ENCODE measurements around the gene TMEM256. TPM values are rescaled to one million over a fixed set of nuclear protein-coding genes. Genes with fewer than 3 reads are reported as not detected.
A peak's percentile ranks its signal among the peaks of the same experiment; 100 is the strongest.

TMEM256 gene
- total and polyA plus RNA-seq, 7 experiments from 2014 or later, result 31.5 to 64.9 (median 48.2) TPM

DNA sequence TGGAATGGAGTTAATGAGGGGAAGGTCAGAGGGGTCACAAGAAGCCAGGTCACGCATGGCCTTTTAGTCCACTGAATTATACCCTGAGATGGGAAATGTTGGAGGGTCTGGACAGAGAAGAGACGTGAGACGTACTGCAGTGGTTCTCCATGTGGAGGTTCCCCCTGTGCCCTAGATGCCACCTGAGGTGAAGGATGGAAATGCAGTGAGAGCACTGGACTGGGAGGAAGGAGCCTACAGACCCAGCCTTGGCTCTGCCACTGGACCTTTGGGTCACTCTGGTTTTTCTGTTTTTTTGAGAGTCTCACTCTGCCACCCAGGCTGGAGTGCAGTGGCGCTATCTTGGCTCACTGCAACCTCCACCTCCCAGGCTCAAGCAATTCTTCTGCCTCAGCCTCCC, 7.8 kb downstream of the TMEM256 start:
- intact Hi-C loops (cut with micrococcal nuclease), result no loop called here
- Histone ChIP-seq H3K4me3 (ENCODE audit: low read length) (no peak overlapping the region), H3K9me3 (ENCODE audit: control insufficient read depth in 2 of 3, low read length in 3 of 3) (no peaks in the 10 kb centered on the region), H3K4me1 (ENCODE audit: control insufficient read depth in 2 of 2, insufficient read depth in 2 of 2, low read length in 2 of 2) (peaks cover 7 to 16% of the 10 kb centered on the region in 2 donors), H3K27ac (ENCODE audit: low read depth, low read length) (no peak overlapping the region), H3K36me3 (ENCODE audit: control insufficient read depth in 2 of 3, insufficient read depth in 3 of 3, low read length in 3 of 3) (peaks cover 0 to 17% (median 3%) of the 10 kb centered on the region in 3 experiments), H3K27me3 (ENCODE audit: control insufficient read depth in 2 of 2, insufficient read depth in 2 of 2, low read length in 2 of 2) (no peaks in the 10 kb centered on the region)
- H3K9me3 Mint-ChIP-seq, result no peaks in the 10 kb centered on the region
- ATAC-seq (no peak), DNase-seq (no peak)
- H3K4me1 Mint-ChIP-seq, result peaks cover 20 to 33% (median 24%) of the 10 kb centered on the region in 7 donors
- peaks cover 0 to 14% (median 6%) of the 10 kb centered on the region in 5 donors for H3K36me3 Mint-ChIP-seq
- POLR2A ChIA-PET, result interaction anchor here (2.2 to 5.9 kb wide), 2 partner anchors 7 to 12 kb away, joined by 17 to 38 read pairs; partner anchors contain the start of gene TMEM256
- CTCF ChIA-PET, result interaction anchor here (0.6 kb wide), 1 partner anchor 79 kb away, joined by 7 read pairs; no protein-coding TSS in a partner anchor
- H3K27me3 Mint-ChIP-seq, result no peaks in the 10 kb centered on the region
- peak overlapping the region in 1 of 9 donors; percentile 9 for H3K27ac Mint-ChIP-seq
- H3K4me3 Mint-ChIP-seq, result peak overlapping the region in 6 of 10 donors; percentile 1 to 64 (median 22)

DNA sequence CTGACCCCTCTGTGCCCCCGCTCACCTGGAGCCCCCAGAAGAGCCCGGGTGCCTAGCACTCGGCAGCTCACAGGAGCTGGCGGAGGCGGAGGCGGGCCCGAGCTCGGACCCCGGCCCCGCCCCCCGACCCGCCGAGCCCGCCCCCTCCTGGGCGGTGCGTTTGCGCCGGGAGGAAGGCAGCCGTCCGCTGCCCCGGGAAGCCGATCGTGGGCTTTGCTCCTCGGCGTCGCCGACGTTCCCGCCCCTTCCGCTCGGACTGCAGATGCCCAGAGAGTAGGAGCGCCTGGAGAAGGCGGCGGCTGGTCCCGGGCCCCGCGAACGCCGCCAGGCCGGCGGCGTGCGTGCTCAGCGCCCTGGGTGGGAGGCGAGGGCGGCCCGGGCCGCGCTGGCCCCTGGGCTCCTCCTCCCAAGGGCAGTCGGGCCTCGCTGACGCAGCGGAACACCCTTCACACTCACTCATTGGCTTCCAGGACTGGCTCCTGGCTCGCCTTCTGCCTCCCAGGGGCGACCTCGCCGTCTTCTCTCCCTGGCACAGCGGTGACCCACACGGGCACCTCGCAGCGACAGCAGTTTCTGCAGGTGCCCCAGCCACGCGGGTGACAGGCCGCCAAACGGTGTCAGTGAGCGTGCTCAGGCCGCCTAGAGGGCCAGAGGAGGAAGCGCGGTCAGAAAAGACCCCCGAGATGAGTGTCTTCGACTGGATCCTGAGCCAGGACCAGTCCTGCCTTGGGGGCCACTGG, 9.3 kb downstream of the TMEM256 start, which contains the start of gene PLSCR3:
Gene PLSCR3, minus strand, starts transcription at position 74 of the 740 bp plus-strand sequence. CDS start 415 bp downstream, outside the sequence.
- Histone ChIP-seq H3K9me3 (ENCODE audit: control insufficient read depth in 2 of 3, low read length in 3 of 3) (no peaks in the 10 kb centered on the region), H3K27ac (ENCODE audit: low read depth, low read length) (peak within 1 kb of the TSS; percentile 87), H3K27me3 (ENCODE audit: control insufficient read depth in 2 of 2, insufficient read depth in 2 of 2, low read length in 2 of 2) (no peaks in the 10 kb centered on the region), H3K4me1 (ENCODE audit: control insufficient read depth in 2 of 2, insufficient read depth in 2 of 2, low read length in 2 of 2) (peaks cover 7 to 25% of the 10 kb centered on the region in 2 donors), H3K4me3 (ENCODE audit: low read length) (peak within 1 kb of the TSS; percentile 94), H3K36me3 (ENCODE audit: control insufficient read depth in 2 of 3, insufficient read depth in 3 of 3, low read length in 3 of 3) (peaks cover 8 to 32% (median 11%) of the 10 kb centered on the region in 3 experiments)
- Mint-ChIP-seq H3K9me3 (no peaks in the 10 kb centered on the region), H3K4me1 (peaks cover 25 to 46% (median 27%) of the 10 kb centered on the region in 7 donors), H3K4me3 (peak within 1 kb of the TSS; percentile 93 to 97 (median 95)), H3K27me3 (no peaks in the 10 kb centered on the region), H3K27ac (peak within 1 kb of the TSS; percentile 85 to 97 (median 92)), H3K36me3 (peaks cover 0 to 19% (median 15%) of the 10 kb centered on the region in 5 donors)
- ChIA-PET CTCF (interaction anchor here (0.6 to 2.2 kb wide), 5 partner anchors 10 to 730 kb away, joined by 3 to 7 read pairs (median 4); partner anchors contain the start of genes ACAP1 and TMEM95), POLR2A (interaction anchor here (0.6 to 5.9 kb wide), 11 partner anchors 9 to 85 kb away, joined by 3 to 38 read pairs (median 3); partner anchors contain the start of genes TMEM102 and TMEM256)
- ATAC-seq (peak; percentile 94), DNase-seq (peak; percentile 68 to 91 (median 82))
- intact Hi-C loops (cut with micrococcal nuclease), result loop anchor here (1.0 to 5.0 kb wide), 6 partner anchors 10 to 90 kb away; partner anchors contain the start of genes TMEM256 (in 2 of the 2), POLR2A (in 1 of the 2) and TMEM102 (in 1 of the 2)

DNA sequence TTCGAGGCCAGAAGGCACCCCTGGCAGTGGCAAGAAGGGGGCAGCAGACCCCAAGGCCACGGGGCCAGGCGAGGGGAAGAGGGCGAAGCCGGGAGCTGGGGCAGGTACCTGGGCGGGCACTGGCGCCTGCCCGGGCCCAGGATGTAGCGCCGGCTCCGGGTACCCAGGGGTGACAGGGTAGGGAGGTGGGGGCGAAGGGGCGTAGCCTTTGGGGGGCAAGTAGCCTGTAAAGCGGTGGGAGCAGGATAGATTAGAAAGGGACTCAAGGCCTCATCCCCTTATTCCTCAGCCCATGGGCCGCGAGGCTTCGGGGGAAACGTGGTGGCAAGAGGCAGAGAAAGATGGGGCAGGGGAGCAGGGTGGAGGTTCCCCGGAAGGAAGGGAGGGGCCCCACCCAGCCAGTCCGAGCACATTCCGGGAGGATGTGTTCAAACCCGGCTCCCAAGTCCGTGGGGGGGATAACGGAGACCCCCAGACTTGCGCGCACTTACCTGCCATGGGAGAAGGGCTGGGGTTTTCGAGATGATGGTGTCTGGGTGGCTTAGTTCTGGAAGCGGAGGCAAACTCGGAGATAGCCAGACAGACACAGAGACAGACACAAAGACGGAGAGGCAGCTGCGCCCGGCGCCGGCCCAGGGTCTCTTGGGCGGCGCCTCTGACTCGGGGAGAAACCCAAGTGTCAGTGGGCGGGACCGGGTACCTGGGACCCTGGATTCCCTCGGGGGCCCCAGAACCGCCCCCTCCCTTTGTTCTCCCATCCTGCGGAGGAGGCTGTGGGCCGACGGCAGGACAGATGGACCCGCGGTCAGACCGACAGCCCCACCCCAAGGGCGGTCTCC, 10.1 kb downstream of the TMEM256 start:
- Histone ChIP-seq H3K4me3 (ENCODE audit: low read length) (peak overlapping the region; percentile 94), H3K27ac (ENCODE audit: low read depth, low read length) (peak overlapping the region; percentile 87), H3K9me3 (ENCODE audit: control insufficient read depth in 2 of 3, low read length in 3 of 3) (no peaks in the 10 kb centered on the region), H3K4me1 (ENCODE audit: control insufficient read depth in 2 of 2, insufficient read depth in 2 of 2, low read length in 2 of 2) (peaks cover 7 to 25% of the 10 kb centered on the region in 2 donors), H3K36me3 (ENCODE audit: control insufficient read depth in 2 of 3, insufficient read depth in 3 of 3, low read length in 3 of 3) (peaks cover 8 to 40% (median 16%) of the 10 kb centered on the region in 3 experiments), H3K27me3 (ENCODE audit: control insufficient read depth in 2 of 2, insufficient read depth in 2 of 2, low read length in 2 of 2) (no peaks in the 10 kb centered on the region)
- ATAC-seq (peak; percentile 77), DNase-seq (peak in 7 of 9 donors; percentile 49 to 78 (median 72))
- H3K27ac Mint-ChIP-seq, result peak overlapping the region; percentile 83 to 97 (median 90)
- CTCF ChIA-PET, result interaction anchor here (0.6 to 2.2 kb wide), 5 partner anchors 10 to 167 kb away, joined by 3 to 7 read pairs (median 3); partner anchors contain the start of genes ACAP1 and TMEM95
- POLR2A ChIA-PET, result interaction anchor here (0.5 to 5.9 kb wide), 14 partner anchors 8 to 767 kb away, joined by 3 to 38 read pairs (median 4); partner anchors contain the start of genes POLR2A, TMEM102 and TMEM256
- peak overlapping the region; percentile 89 to 97 (median 95) for H3K4me3 Mint-ChIP-seq
- no peaks in the 10 kb centered on the region for H3K27me3 Mint-ChIP-seq
- H3K4me1 Mint-ChIP-seq, result peaks cover 25 to 48% (median 28%) of the 10 kb centered on the region in 7 donors
- peaks cover 0 to 25% (median 19%) of the 10 kb centered on the region in 5 donors for H3K36me3 Mint-ChIP-seq
- intact Hi-C loops (cut with micrococcal nuclease), result loop anchor here (1.0 to 5.0 kb wide), 6 partner anchors 10 to 91 kb away; partner anchors contain the start of genes TMEM256 (in 2 of the 2), POLR2A (in 1 of the 2) and TMEM102 (in 1 of the 2)
- H3K9me3 Mint-ChIP-seq, result no peaks in the 10 kb centered on the region

DNA sequence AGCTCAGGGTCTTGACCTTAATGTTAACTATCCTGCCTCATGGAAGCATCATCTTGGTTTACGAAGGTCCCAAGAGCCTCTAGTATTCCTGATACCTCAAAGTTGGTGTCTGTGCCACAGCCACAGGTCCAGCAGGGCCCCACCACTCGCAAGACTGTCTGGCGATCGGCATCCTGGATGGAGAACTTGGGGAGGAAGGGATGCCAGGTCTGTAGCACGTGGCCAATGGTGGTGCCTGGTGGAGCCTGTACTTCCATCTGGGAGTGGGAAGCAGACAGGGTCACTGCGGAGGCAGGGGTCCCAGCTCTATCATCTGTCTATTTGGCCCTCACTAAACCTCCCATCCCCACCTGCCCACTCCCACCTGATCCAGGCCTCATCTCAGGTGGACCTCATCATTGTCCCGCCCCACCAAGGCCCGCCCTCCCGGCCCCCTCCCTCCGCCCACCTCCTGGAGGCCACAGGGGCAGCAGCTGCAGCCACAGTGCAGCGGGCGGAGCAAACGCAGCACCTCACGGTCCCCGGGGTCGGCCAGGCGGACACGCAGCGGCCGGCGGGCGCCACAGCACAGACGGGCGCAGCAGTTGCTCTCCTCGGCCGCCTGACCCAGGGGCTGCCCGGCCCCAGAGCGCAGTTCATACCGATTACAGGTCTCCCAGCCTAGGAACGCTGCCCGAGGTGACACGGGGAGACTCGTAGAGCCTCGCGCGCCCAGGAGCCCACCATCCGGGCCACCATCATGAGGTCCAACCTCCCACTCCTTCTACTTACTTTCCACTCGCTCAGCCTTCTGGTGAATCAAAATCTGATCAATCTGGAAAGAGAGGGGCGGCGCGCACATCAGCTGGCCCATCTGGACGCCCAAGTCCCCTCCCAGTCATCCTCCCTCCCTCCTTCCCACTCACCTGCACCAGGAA, 10.9 kb downstream of the TMEM256 start:
- H3K4me3 Mint-ChIP-seq, result peak overlapping the region; percentile 58 to 97 (median 94)
- no peak for DNase-seq
- Histone ChIP-seq H3K4me1 (ENCODE audit: control insufficient read depth in 2 of 2, insufficient read depth in 2 of 2, low read length in 2 of 2) (peaks cover 7 to 25% of the 10 kb centered on the region in 2 donors), H3K27me3 (ENCODE audit: control insufficient read depth in 2 of 2, insufficient read depth in 2 of 2, low read length in 2 of 2) (no peaks in the 10 kb centered on the region), H3K27ac (ENCODE audit: low read depth, low read length) (peak overlapping the region; percentile 87), H3K9me3 (ENCODE audit: control insufficient read depth in 2 of 3, low read length in 3 of 3) (no peaks in the 10 kb centered on the region), H3K36me3 (ENCODE audit: control insufficient read depth in 2 of 3, insufficient read depth in 3 of 3, low read length in 3 of 3) (peaks cover 8 to 49% (median 16%) of the 10 kb centered on the region in 3 experiments), H3K4me3 (ENCODE audit: low read length) (peak overlapping the region; percentile 94)
- POLR2A ChIA-PET, result interaction anchor here (0.5 to 5.9 kb wide), 6 partner anchors 9 to 767 kb away, joined by 3 to 38 read pairs (median 4); partner anchors contain the start of genes POLR2A and TMEM256
- H3K9me3 Mint-ChIP-seq, result no peaks in the 10 kb centered on the region
- peaks cover 0 to 25% (median 19%) of the 10 kb centered on the region in 5 donors for H3K36me3 Mint-ChIP-seq
- CTCF ChIA-PET, result interaction anchor here (0.6 to 2.2 kb wide), 2 partner anchors 37 to 63 kb away, joined by 3 to 7 read pairs; partner anchors contain the start of gene TMEM95
- H3K27me3 Mint-ChIP-seq, result no peaks in the 10 kb centered on the region
- H3K27ac Mint-ChIP-seq, result peak overlapping the region in 8 of 9 donors; percentile 18 to 97 (median 78)
- ATAC-seq, result no peak
- peaks cover 25 to 48% (median 28%) of the 10 kb centered on the region in 7 donors for H3K4me1 Mint-ChIP-seq
- intact Hi-C loops (cut with micrococcal nuclease), result loop anchor here in 1 of 2 donors (5.0 kb wide), 1 partner anchor 64 kb away; no protein-coding TSS in a partner anchor

DNA sequence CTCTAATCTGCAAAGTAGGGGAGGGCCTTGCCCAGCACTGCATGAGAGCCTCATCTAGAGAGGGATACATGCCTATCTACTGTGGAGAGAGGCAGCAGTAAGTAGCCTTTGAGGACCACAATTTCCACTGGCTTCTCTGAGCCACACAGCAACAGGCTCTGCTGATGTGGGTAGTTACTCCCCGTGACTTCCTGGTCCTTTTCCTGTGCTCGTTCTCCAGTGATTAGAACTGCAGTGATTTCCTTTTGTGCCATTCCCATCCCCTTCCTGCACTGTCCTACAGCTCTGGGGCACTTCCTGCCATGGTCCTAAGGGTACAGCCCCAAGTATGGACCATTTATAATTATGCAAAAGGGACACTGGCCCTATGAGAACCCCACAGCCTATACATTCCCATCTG, 12.6 kb downstream of the TMEM256 start:
- ATAC-seq (no peak), DNase-seq (no peak)
- intact Hi-C loops (cut with micrococcal nuclease), result loop anchor here in 1 of 2 donors (5.0 kb wide), 1 partner anchor 66 kb away; no protein-coding TSS in a partner anchor
- POLR2A ChIA-PET, result interaction anchor here (0.6 to 5.9 kb wide), 5 partner anchors 10 to 509 kb away, joined by 3 to 38 read pairs (median 3); partner anchors contain the start of genes DVL2 and TMEM256
- peak overlapping the region in 5 of 10 donors; percentile 1 to 97 (median 71) for H3K4me3 Mint-ChIP-seq
- peaks cover 25 to 48% (median 30%) of the 10 kb centered on the region in 7 donors for H3K4me1 Mint-ChIP-seq
- Histone ChIP-seq H3K36me3 (ENCODE audit: control insufficient read depth in 2 of 3, insufficient read depth in 3 of 3, low read length in 3 of 3) (peaks cover 8 to 64% (median 16%) of the 10 kb centered on the region in 3 experiments), H3K9me3 (ENCODE audit: control insufficient read depth in 2 of 3, low read length in 3 of 3) (no peaks in the 10 kb centered on the region), H3K27ac (ENCODE audit: low read depth, low read length) (peak overlapping the region; percentile 39), H3K4me1 (ENCODE audit: control insufficient read depth in 2 of 2, insufficient read depth in 2 of 2, low read length in 2 of 2) (peaks cover 7 to 25% of the 10 kb centered on the region in 2 donors), H3K4me3 (ENCODE audit: low read length) (no peak overlapping the region), H3K27me3 (ENCODE audit: control insufficient read depth in 2 of 2, insufficient read depth in 2 of 2, low read length in 2 of 2) (no peaks in the 10 kb centered on the region)
- CTCF ChIA-PET, result no interaction called here
- H3K36me3 Mint-ChIP-seq, result peaks cover 0 to 25% (median 19%) of the 10 kb centered on the region in 5 donors
- no peaks in the 10 kb centered on the region for H3K9me3 Mint-ChIP-seq
- H3K27ac Mint-ChIP-seq, result peak overlapping the region in 6 of 9 donors; percentile 34 to 82 (median 62)
- H3K27me3 Mint-ChIP-seq, result no peaks in the 10 kb centered on the region

Data from naive thymus-derived CD4-positive, alpha-beta T cell (primary cell).